ENCODE measurements around the gene TMEM212. TPM values are rescaled to one million over a fixed set of nuclear protein-coding genes. Genes with fewer than 3 reads are reported as not detected.
"Not testable (repeated sequence)": the region's sequence is repeated elsewhere in the genome, so short reads cannot be mapped to it uniquely, and the experiment has no call there.

TMEM212 gene
- total RNA-seq, 2 experiments from 2014 or later, result not detected

DNA sequence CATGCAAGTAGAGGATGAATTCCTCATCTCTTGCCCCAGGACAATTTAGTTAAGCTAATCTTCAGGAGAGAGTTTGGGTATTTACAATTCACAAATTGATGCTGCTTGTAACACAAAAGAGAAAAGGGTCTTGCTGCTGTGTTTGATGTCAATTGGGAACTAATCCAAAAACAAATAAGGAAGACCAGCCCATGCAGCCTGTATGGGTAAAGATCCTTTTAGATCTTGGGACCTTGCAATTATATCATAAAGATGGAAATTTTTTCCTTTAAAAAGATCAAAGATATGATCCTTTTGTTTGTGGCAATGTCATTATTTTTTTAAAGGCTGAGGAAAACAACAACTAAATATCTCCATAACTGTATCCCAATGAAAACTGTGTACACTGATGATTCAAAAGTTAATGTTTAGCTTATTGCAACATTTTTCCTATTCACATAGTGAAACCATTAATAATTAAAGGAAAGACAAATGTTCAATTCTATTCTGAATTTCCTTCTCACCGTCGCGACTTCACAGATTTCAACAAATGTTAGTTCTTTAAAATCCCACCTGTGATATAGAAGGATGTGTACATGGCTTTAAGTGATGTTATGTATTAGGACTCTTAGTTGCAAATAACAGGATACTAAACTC lies 40.2 kb downstream of the TMEM212 start:
- no peaks in the 10 kb centered on the region for H3K4me1 Mint-ChIP-seq
- no peak overlapping the region for H3K4me3 Mint-ChIP-seq
- peaks cover 23% of the 10 kb centered on the region for H3K27me3 Mint-ChIP-seq
- POLR2A ChIA-PET, result no interaction called here
- H3K27ac Mint-ChIP-seq, result no peak overlapping the region
- ATAC-seq (ENCODE audit: low read depth) (no peak), DNase-seq (no peak)
- H3K9me3 Mint-ChIP-seq, result no peaks in the 10 kb centered on the region
- H3K36me3 Mint-ChIP-seq, result no peaks in the 10 kb centered on the region

DNA sequence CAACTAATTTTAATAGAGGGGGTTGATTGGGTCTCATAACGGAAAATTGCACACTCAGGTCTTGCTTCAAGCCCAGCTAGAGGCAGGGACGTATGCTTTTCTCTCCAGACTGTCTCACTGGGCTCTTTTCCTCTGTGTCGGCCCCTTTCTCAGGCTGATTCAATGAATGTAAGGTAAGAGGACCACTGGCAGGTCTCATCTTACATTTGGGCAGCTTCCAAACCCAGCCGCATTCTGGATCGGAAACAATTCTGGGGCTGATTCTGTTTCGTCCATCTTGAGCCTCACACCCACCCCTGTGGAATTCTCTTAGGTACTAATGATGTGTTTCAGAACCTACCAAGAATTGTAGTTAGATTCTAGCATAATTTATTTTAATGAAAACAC lies 40.7 kb downstream of the TMEM212 start:
- no peaks in the 10 kb centered on the region for H3K9me3 Mint-ChIP-seq
- H3K27ac Mint-ChIP-seq, result no peak overlapping the region
- no peaks in the 10 kb centered on the region for H3K36me3 Mint-ChIP-seq
- no peaks in the 10 kb centered on the region for H3K4me1 Mint-ChIP-seq
- POLR2A ChIA-PET, result no interaction called here
- no peak for ATAC-seq (ENCODE audit: low read depth)
- no peak overlapping the region for H3K4me3 Mint-ChIP-seq
- peaks cover 21% of the 10 kb centered on the region for H3K27me3 Mint-ChIP-seq
- DNase-seq, result no peak

DNA sequence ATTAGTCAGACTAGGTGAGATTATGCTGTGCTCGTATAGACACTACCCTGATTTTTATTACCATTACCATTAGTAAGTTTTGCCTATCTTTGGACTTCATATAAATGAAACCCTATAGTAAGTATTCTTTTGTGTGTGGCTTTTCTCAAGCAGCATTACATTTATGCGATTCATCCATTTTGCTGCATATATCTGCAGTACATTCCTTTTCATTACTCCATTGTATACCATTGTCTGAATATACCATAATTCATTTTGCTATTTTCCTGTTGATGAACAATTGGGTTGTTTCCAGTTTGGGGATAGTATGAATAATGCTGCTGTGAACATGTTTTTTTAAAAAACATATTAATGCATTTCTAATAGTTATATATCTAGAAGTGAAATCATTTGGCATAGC lies 45.3 kb downstream of the TMEM212 start:
- Mint-ChIP-seq H3K36me3 (no peaks in the 10 kb centered on the region), H3K27me3 (peaks cover 20% of the 10 kb centered on the region), H3K4me3 (no peak overlapping the region), H3K4me1 (no peaks in the 10 kb centered on the region), H3K27ac (no peak overlapping the region), H3K9me3 (no peaks in the 10 kb centered on the region)
- POLR2A ChIA-PET, result no interaction called here
- DNase-seq (no peak), ATAC-seq (ENCODE audit: low read depth) (no peak)

DNA sequence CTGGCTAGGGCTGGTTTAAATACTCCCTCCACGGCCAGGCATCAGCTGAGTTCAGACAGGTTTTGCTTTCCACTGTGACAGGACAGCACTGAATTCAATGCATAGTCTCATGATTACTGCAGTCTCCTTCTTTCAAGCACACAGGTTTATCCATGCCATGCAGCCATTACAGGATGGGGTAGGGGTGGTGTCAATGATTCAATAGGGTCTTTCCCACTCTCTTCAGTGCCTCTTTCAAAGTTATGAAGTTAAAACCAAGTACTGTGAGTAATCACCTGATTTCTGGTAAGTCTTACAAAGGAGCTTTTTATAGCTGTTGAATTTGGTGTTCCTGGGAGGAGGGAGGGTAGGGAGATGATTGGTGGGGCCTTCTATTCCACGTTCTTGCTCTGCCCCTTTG lies 47.2 kb downstream of the TMEM212 start:
- H3K4me1 Mint-ChIP-seq, result no peaks in the 10 kb centered on the region
- ATAC-seq (ENCODE audit: low read depth) (no peak), DNase-seq (no peak)
- no peaks in the 10 kb centered on the region for H3K36me3 Mint-ChIP-seq
- no peak overlapping the region for H3K27ac Mint-ChIP-seq
- peaks cover 11% of the 10 kb centered on the region for H3K27me3 Mint-ChIP-seq
- POLR2A ChIA-PET, result no interaction called here
- H3K9me3 Mint-ChIP-seq, result no peaks in the 10 kb centered on the region
- no peak overlapping the region for H3K4me3 Mint-ChIP-seq

DNA sequence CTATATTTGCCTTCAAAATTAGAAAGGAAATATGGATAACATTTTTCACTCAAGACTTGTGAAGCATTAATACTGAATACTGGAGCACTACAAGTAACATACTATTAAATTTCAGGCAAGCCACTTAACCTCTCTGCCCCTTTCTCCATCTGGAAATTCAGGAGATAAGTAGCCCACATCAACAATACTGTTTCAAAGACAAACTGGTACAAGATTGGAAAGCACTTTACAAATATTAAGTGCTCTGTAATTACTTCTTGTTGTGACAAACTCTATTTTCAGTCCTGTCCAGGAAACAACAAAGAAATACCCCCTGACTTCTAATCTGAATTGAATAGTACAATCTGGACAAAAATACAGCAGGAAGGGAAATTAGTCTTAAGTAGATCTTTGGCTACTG lies 49.3 kb downstream of the TMEM212 start:
- DNase-seq (no peak), ATAC-seq (ENCODE audit: low read depth) (no peak)
- POLR2A ChIA-PET, result no interaction called here
- no peak overlapping the region for H3K4me3 Mint-ChIP-seq
- H3K4me1 Mint-ChIP-seq, result no peaks in the 10 kb centered on the region
- no peaks in the 10 kb centered on the region for H3K9me3 Mint-ChIP-seq
- peaks cover 16% of the 10 kb centered on the region for H3K27me3 Mint-ChIP-seq
- no peak overlapping the region for H3K27ac Mint-ChIP-seq
- no peaks in the 10 kb centered on the region for H3K36me3 Mint-ChIP-seq

DNA sequence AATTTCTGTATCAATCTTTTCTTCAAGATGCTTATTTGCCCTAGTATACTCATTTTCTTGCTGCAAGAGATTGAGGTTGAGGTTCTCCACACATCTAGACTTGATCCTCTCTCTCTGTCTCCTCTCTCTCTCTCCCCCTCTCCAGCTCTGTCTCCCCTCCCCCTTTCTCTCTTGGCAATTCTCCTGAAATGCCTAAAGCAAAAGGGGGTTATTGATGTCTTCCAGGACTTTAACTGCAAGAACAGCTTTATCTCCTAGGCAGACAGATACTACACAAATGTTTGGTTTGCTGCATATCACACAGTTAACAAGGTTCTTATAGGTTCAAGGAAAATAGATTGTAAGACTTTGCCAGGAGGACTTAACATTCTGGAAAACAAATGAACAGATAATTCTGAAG lies 52.1 kb downstream of the TMEM212 start:
- no peaks in the 10 kb centered on the region for H3K9me3 Mint-ChIP-seq
- no peak for ATAC-seq (ENCODE audit: low read depth)
- H3K27ac Mint-ChIP-seq, result no peak overlapping the region
- H3K27me3 Mint-ChIP-seq, result peaks cover 20% of the 10 kb centered on the region
- H3K4me3 Mint-ChIP-seq, result no peak overlapping the region
- POLR2A ChIA-PET, result interaction anchor here (0.6 kb wide), 1 partner anchor 1062 kb away, joined by 3 read pairs; no protein-coding TSS in a partner anchor
- no peak for DNase-seq
- H3K4me1 Mint-ChIP-seq, result no peaks in the 10 kb centered on the region
- no peaks in the 10 kb centered on the region for H3K36me3 Mint-ChIP-seq

DNA sequence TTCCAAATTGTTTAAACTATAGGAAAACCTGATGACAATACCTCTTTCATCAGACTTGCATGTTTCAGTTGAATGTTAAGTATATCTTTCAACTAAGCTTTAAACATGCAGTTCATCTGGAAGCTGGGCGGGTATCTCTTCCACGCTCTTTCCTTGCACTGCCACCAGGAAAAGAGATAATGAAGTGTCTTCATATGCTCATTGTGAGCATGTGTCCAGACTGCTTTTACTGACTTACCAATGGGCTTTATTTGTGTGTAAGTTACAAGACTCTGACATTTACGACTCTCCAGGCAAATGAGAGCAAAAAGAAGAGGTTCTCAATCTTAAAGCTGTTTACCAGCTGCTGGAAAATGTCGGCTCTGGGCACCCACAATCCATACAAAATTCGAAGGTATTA lies 52.8 kb downstream of the TMEM212 start:
- no peak for ATAC-seq (ENCODE audit: low read depth)
- Mint-ChIP-seq H3K4me1 (no peaks in the 10 kb centered on the region), H3K36me3 (no peaks in the 10 kb centered on the region), H3K4me3 (no peak overlapping the region), H3K9me3 (no peaks in the 10 kb centered on the region), H3K27me3 (peaks cover 20% of the 10 kb centered on the region), H3K27ac (no peak overlapping the region)
- POLR2A ChIA-PET, result no interaction called here
- DNase-seq, result no peak

DNA sequence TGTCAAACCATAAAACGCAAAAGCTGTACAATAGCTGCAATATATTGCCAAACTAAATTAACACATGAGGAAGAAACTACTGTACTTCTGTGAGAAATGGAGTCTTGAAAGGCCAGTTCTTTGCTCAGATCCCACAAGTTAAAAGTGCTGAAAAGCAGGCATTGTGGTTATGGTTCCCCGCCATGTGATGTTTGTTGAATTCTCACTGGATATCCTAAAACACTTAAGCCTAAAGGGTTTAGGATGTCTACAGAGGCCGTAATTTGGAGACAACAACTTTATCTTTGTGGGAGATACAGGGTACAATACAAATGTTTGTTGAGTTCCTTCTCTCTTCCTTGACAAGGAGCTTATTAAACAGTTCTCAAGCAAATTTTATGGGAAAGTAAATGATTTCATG lies 53.2 kb downstream of the TMEM212 start:
- H3K9me3 Mint-ChIP-seq, result no peaks in the 10 kb centered on the region
- H3K27me3 Mint-ChIP-seq, result peaks cover 22% of the 10 kb centered on the region
- H3K4me1 Mint-ChIP-seq, result no peaks in the 10 kb centered on the region
- POLR2A ChIA-PET, result no interaction called here
- DNase-seq, result no peak
- no peak overlapping the region for H3K4me3 Mint-ChIP-seq
- no peak overlapping the region for H3K27ac Mint-ChIP-seq
- no peaks in the 10 kb centered on the region for H3K36me3 Mint-ChIP-seq
- no peak for ATAC-seq (ENCODE audit: low read depth)

DNA sequence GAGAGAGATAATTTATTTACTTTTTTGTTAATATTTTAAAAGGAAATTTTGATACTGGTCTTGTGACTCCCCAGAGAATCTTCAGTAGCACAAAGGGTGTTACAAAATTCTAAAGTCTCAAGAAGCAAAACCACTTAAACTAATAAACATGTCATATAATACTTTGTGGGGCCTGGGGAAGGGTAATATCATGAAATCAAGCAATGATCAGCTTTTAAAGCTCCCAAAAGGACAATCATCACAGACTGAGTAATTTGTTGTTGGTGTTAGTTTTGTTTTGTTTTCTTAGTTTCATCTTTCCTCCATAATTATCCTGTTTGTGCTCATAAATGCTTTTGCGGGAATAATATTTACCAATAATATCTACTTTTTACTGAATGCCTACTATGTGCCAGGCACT lies 55.0 kb downstream of the TMEM212 start:
- Mint-ChIP-seq H3K4me1 (no peaks in the 10 kb centered on the region), H3K27me3 (peaks cover 17% of the 10 kb centered on the region), H3K9me3 (no peaks in the 10 kb centered on the region), H3K27ac (no peak overlapping the region), H3K36me3 (no peaks in the 10 kb centered on the region), H3K4me3 (no peak overlapping the region)
- ATAC-seq (ENCODE audit: low read depth) (no peak), DNase-seq (no peak)
- POLR2A ChIA-PET, result no interaction called here

DNA sequence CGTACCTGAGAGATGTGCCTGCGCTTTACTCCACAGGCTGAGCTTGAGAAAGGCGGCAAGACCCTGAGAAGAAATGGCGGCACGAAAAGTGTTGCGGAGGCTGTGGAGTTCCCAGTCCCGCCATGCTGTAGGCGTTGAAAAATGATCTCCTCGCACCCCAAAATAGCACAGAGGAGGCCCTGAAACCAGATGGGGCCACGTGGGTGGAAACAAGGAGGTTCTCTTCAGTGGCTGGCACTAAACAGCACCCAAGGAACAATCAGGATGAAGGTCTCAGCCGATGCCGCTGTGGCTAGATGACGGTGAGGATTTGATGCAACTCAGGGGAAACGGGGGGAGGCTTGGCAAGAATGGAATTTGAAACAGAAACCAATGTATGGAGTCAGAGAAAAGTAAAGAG lies 57.3 kb downstream of the TMEM212 start:
- H3K4me1 Mint-ChIP-seq, result no peaks in the 10 kb centered on the region
- H3K27ac Mint-ChIP-seq, result no peak overlapping the region
- H3K4me3 Mint-ChIP-seq, result no peak overlapping the region
- ATAC-seq (ENCODE audit: low read depth) (no peak), DNase-seq (no peak)
- H3K27me3 Mint-ChIP-seq, result peaks cover 10% of the 10 kb centered on the region
- POLR2A ChIA-PET, result no interaction called here
- H3K36me3 Mint-ChIP-seq, result no peaks in the 10 kb centered on the region
- no peaks in the 10 kb centered on the region for H3K9me3 Mint-ChIP-seq

DNA sequence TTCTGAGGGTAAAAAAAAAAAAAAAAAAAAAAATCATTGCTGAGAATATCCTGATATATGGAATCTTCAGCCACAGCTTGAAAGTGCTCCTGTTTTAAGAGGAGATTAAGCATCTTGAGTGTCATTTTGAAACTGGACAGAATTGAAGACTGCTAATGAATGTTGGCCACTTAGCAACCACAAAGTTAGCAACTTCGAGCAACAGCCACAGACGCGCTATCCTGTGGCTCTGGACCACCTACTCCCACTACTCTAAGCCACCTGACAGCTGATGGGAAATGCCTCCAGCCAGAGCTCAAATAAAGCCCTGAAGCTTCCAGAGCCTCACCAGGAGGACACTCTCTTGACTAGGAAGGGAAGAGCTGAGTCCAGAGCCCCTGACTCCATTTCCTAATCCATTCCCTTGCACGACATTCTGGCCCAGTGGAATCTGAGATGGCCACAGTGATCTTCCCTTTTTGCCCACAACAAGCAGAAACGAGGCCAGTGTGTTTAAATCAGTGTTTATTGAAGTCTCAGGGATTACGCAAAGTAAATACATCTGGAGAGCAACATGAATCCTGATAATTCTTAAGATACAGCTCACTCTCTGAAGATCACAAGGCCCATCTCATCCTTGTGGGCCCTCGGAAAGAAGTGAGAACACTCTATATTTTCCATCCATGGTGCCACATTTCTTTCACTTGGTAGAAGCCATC lies 58.6 kb downstream of the TMEM212 start:
- POLR2A ChIA-PET, result no interaction called here
- no peak for ATAC-seq (ENCODE audit: low read depth)
- H3K4me3 Mint-ChIP-seq, result no peak overlapping the region
- no peaks in the 10 kb centered on the region for H3K9me3 Mint-ChIP-seq
- no peak overlapping the region for H3K27ac Mint-ChIP-seq
- DNase-seq, result no peak
- peaks cover 9% of the 10 kb centered on the region for H3K27me3 Mint-ChIP-seq
- H3K4me1 Mint-ChIP-seq, result no peaks in the 10 kb centered on the region
- no peaks in the 10 kb centered on the region for H3K36me3 Mint-ChIP-seq

DNA sequence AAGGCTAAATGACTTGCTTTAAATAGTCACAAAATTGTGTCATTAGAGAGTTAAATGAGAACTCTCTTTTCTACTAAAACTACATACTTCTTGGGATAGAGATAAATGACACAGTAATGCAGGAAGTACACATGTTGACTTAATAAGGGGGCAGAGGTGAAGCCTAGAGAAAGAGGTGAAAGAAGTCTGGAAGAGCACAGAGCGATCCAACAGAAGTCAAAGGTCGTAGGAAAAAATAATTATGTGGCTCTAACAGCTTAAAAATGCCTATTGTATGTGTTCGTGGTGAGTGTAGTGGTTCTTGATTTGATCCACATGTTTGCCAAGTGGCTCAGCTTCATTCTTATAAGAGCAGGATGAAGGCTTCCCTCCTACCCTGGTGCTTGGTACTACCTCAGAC lies 61.7 kb downstream of the TMEM212 start:
- Mint-ChIP-seq H3K36me3 (no peaks in the 10 kb centered on the region), H3K4me3 (no peak overlapping the region), H3K27me3 (peaks cover 4% of the 10 kb centered on the region), H3K27ac (no peak overlapping the region), H3K9me3 (peaks cover 1% of the 10 kb centered on the region), H3K4me1 (no peaks in the 10 kb centered on the region)
- no peak for ATAC-seq (ENCODE audit: low read depth)
- DNase-seq, result no peak
- POLR2A ChIA-PET, result no interaction called here

DNA sequence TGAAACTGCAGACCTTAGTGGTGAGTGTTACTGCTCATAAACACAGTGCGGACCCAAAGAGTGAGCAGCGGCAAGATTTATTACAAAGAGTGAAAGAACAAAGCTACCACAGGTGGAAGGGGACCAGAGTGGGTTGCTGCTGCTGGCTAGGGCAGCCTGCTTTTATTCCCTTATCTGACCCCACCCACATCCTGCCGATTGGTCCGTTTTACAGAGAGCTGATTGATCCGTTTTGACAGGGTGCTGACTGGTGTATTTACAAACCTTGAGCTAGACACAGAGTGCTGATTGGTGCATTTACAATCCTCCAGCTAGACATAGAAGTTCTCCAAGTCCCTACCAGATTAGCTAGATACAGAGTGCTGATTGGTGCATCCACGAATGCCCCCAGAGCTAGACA lies 63.4 kb downstream of the TMEM212 start:
- H3K36me3 Mint-ChIP-seq; H3K9me3 Mint-ChIP-seq; H3K4me3 Mint-ChIP-seq; ATAC-seq (ENCODE audit: low read depth); H3K4me1 Mint-ChIP-seq; POLR2A ChIA-PET; H3K27ac Mint-ChIP-seq; H3K27me3 Mint-ChIP-seq; DNase-seq: not testable (repeated sequence)

DNA sequence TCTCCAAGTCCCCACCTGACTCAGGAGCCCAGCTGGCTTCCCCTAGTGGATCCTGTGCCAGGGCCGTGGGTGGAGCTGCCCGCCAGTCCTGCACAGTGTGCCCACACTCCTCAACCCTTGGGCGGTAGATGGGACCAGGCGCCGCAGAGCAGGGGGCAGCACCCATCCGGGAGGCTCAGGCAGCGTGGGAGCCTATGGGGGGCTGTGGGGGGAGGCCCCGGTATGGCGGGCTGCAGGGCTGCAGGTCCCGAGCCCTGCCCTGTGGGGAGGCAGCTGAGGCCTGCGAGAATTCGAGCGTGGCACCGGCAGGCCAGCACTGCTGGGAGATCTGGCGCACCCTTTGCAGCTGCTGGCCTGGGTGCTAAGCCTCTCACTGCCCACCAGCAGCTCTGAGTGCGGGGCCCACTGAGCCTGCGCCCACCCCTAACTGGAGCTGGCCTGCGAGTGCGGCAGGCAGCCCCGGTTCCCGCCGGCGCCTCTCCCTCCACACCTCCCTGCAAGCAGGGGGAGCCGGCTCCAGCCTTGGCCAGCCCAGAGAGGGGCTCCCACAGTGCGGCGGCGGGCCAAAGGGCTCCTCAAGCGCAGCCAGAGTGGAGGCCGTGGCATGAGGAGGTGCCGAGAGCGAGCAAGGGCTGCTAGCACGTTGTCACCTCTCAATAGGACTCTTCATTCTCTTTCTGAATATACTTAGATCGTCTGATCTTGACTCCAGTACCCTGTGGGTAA lies 64.0 kb downstream of the TMEM212 start:
- POLR2A ChIA-PET, result no interaction called here
- DNase-seq, result no peak
- peaks cover 4% of the 10 kb centered on the region for H3K27me3 Mint-ChIP-seq
- peaks cover 4% of the 10 kb centered on the region for H3K9me3 Mint-ChIP-seq
- no peak for ATAC-seq (ENCODE audit: low read depth)
- no peak overlapping the region for H3K4me3 Mint-ChIP-seq
- H3K4me1 Mint-ChIP-seq, result no peaks in the 10 kb centered on the region
- no peak overlapping the region for H3K27ac Mint-ChIP-seq
- no peaks in the 10 kb centered on the region for H3K36me3 Mint-ChIP-seq

Measured in activated naive CD8-positive, alpha-beta T cell treated with anti-CD3 and anti-CD28 coated beads, Interleukin-2, amount 10 ng/mL, durations not matched to agents 7 days and 5 days (primary cell).